ENCODE data around the gene CADPS.

CADPS gene

GRCh38 chr3:62678841-62679240, 196.4 kb downstream of the CADPS start:
- DNase-seq: no peak

GRCh38 chr3:62677926-62678325, 197.3 kb downstream of the CADPS start:
- DNase-seq: no peak

GRCh38 chr3:62676689-62677271, 198.4 kb downstream of the CADPS start:
- DNase-seq: no peak

GRCh38 chr3:62675492-62675891, 199.7 kb downstream of the CADPS start:
- no peak for DNase-seq

- DNase-seq: no peak
Observed at GRCh38 chr3:62672988-62673313, 202.3 kb downstream of the CADPS start.

- DNase-seq: no peak
Observed at GRCh38 chr3:62672270-62672987, 202.8 kb downstream of the CADPS start.

- DNase-seq: no peak
Observed at GRCh38 chr3:62670351-62670750, 204.9 kb downstream of the CADPS start.

GRCh38 chr3:62669161-62669560, 206.1 kb downstream of the CADPS start:
- no peak for DNase-seq

GRCh38 chr3:62667714-62668113, 207.5 kb downstream of the CADPS start:
- no peak for DNase-seq

- no peak for DNase-seq
Observed at GRCh38 chr3:62665627-62666437, 209.4 kb downstream of the CADPS start.

GRCh38 chr3:62662677-62663076, 212.5 kb downstream of the CADPS start:
- DNase-seq: no peak

GRCh38 chr3:62659660-62660059, 215.6 kb downstream of the CADPS start:
- no peak for DNase-seq

GRCh38 chr3:62655691-62656063, 219.5 kb downstream of the CADPS start:
- no peak for DNase-seq

- DNase-seq: no peak
Observed at GRCh38 chr3:62655056-62655690, 220.0 kb downstream of the CADPS start.

GRCh38 chr3:62653796-62654195, 221.4 kb downstream of the CADPS start:
- no peak for DNase-seq

GRCh38 chr3:62647711-62648110, 227.5 kb downstream of the CADPS start:
- DNase-seq: no peak

- no peak for DNase-seq
Observed at GRCh38 chr3:62644493-62644892, 230.7 kb downstream of the CADPS start.

GRCh38 chr3:62638316-62638715, 236.9 kb downstream of the CADPS start:
- DNase-seq: no peak

- DNase-seq: no peak
Observed at GRCh38 chr3:62636235-62636826, 238.9 kb downstream of the CADPS start.

GRCh38 chr3:62632510-62633294, 242.5 kb downstream of the CADPS start:
- no peak for DNase-seq

- DNase-seq: no peak
Observed at GRCh38 chr3:62631488-62631887, 243.7 kb downstream of the CADPS start.

- no peak for DNase-seq
Observed at GRCh38 chr3:62630664-62631063, 244.6 kb downstream of the CADPS start.
